ENCODE results near the gene SPEG.

Gene SPEG

DNA sequence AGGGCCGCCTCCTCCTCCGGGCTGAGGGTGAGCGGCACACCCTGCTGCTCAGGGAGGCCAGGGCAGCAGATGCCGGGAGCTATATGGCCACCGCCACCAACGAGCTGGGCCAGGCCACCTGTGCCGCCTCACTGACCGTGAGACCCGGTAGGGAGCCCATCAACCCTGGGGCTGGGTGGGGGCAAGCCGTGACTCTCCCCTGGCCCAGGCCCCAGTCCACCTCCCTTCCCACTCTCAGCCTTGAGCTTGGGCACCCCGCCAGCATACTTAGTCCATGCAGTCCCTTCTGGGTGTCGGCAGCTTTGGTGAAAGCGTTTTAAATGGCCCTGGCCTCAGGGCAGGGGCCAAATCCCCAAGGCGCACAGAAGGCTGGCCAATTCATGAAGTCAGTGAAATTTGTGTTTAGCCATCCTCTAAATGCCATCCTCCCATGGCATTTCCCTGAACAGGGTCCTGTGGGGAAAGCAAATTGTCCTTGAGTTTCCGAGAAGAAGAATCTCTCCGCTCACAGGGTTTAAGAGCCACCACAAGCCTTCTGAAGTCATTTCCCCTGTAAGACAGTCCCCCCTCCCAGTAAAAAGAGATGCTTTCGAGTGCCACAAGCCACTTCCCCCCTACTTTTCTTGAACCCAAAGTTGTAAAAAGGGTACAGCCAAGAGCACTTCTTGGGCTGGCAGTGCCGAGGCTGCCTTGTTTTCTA, 17.2 kb downstream of the SPEG start:
- TF ChIP-seq ISL1 (CRISPR knock-in tag; IDR thresholded peaks at IDR 0.05) (no peak), CSDC2 (CRISPR knock-in tag; IDR thresholded peaks at IDR 0.05) (0 out of 2 replicates have a peak, but pooled peaks have one; percentile 17)
- no peak for ATAC-seq

DNA sequence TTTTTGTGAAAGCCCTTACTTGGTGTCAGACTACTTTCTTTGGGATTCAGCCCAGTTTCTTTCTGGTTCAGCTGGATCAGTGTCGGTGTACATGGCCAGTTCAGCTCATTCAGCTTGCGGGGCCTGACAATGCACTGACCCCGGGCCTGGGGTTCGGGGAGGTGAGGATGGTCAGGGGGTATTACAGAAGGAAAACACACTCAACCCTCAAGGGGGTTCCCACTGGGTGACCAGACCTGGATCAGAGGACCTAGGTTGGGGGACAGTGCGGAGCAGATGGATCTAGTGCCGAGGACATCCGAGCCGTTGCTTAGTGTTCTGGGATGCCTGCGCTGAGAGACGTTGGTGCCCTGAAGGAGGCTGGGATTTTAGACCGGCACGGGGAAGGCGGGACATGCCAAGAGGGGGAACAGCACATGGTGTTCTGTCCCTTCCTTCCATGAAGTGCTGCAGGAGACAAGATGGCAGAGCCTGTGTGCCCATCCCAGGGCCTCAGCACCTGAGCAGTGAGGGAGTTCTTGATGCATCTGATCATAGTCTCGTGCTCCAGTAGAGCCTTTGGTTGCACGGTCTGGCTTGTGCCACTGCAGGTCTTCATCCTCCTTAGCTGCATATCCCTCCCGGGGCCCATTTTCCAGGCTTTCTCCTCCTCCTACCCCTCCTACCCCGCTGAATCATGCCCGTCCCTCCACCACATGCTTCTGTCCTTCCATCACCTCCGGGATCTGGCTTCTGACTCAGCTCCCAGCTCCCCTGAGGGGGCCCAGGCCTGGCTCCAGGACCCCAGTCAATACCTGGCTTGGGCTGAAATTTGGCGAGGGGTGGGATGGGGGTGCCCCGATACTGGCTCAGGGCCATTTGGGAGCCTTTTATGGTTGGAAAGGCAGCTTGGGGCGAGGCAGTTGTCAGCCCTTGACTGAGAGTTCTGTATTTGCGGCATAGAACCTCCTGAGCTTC, 18.0 kb downstream of the SPEG start:
- peak; percentile 88 for ATAC-seq
- TF ChIP-seq SNAI2 (CRISPR knock-in tag; IDR thresholded peaks at IDR 0.05) (0 out of 2 replicates have a peak, but pooled peaks have one; percentile 9), OSR1 (CRISPR knock-in tag; IDR thresholded peaks at IDR 0.05) (0 out of 2 replicates have a peak, but pooled peaks have one; percentile 28), CSDC2 (CRISPR knock-in tag; IDR thresholded peaks at IDR 0.05) (0 out of 2 replicates have a peak, but pooled peaks have one; percentile 15), RARB (CRISPR knock-in tag; IDR thresholded peaks at IDR 0.05) (no peak)
- TF ChIP-seq, protein P1, sequence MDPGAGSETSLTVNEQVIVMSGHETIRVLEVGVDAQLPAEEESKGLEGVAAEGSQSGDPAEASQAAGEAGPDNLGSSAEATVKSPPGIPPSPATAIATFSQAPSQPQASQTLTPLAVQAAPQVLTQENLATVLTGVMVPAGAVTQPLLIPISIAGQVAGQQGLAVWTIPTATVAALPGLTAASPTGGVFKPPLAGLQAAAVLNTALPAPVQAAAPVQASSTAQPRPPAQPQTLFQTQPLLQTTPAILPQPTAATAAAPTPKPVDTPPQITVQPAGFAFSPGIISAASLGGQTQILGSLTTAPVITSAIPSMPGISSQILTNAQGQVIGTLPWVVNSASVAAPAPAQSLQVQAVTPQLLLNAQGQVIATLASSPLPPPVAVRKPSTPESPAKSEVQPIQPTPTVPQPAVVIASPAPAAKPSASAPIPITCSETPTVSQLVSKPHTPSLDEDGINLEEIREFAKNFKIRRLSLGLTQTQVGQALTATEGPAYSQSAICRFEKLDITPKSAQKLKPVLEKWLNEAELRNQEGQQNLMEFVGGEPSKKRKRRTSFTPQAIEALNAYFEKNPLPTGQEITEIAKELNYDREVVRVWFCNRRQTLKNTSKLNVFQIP (CRISPR knock-in tag; IDR thresholded peaks at IDR 0.05; ENCODE audit: borderline replicate concordance, low read depth): no peak
- TF ChIP-seq, protein P2, sequence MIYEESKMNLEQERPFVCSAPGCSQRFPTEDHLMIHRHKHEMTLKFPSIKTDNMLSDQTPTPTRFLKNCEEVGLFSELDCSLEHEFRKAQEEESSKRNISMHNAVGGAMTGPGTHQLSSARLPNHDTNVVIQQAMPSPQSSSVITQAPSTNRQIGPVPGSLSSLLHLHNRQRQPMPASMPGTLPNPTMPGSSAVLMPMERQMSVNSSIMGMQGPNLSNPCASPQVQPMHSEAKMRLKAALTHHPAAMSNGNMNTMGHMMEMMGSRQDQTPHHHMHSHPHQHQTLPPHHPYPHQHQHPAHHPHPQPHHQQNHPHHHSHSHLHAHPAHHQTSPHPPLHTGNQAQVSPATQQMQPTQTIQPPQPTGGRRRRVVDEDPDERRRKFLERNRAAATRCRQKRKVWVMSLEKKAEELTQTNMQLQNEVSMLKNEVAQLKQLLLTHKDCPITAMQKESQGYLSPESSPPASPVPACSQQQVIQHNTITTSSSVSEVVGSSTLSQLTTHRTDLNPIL (CRISPR knock-in tag; IDR thresholded peaks at IDR 0.05; ENCODE audit: low read depth): no peak

DNA sequence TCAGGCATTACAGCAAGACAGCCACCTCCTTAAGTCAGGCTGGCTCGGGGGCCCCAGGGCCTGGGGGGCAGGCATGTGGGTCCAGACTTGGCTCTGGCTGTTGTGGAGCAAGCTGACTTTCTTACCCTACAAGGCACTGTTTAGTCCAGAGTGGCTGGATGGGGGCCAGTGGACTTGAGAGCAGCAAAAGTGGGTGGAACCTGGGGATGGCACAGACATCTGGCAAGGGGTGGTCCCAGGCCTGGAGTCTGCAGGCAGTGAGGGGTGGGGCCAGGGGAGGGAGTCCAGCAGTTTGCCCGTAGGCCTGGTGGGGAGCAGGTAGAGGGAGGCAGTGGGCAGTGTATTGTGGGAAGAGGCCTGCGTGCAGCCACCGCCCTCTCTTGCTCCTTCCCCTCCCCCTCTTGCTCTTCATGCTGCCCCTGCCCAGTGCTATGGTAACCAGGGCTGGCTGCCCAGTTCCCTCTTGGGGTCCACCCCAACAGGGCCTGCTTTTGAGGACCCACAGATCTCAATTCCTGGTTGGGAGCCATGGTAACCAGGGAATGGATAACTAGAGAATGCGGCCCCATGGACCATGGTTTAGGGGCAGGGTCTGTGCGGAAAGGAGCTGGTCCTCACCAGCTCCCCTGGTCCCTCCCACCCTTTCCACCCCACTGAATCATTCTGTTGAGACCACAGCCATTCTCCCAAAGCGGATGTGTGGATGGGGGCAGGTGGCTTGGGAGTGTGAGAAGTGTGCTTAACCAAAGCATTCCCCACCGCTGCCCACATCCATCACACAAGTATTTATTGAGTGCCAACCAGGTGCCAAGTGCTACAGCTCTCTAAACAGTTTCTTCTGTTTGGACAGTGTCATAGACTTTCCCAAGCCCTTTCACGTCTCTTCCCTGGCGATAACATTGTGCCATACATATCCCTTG, 19.3 kb downstream of the SPEG start:
- TF ChIP-seq, protein P2 (CRISPR knock-in tag; IDR thresholded peaks at IDR 0.05; ENCODE audit: low read depth): no peak
- TF ChIP-seq ZC3H10 (CRISPR knock-in tag; IDR thresholded peaks at IDR 0.05) (no peak), TOX (CRISPR knock-in tag; IDR thresholded peaks at IDR 0.05; ENCODE audit: borderline replicate concordance) (no peak), ESRRG (CRISPR knock-in tag; IDR thresholded peaks at IDR 0.05) (no peak), RARB (CRISPR knock-in tag; IDR thresholded peaks at IDR 0.05) (no peak), OSR1 (CRISPR knock-in tag; IDR thresholded peaks at IDR 0.05) (no peak), ISL1 (CRISPR knock-in tag; IDR thresholded peaks at IDR 0.05) (no peak), TCF4 (CRISPR knock-in tag; IDR thresholded peaks at IDR 0.05; ENCODE audit: borderline replicate concordance) (peak; percentile 44; the same call in 1 of the 2 replicates)
- ATAC-seq: peak; percentile 80

DNA sequence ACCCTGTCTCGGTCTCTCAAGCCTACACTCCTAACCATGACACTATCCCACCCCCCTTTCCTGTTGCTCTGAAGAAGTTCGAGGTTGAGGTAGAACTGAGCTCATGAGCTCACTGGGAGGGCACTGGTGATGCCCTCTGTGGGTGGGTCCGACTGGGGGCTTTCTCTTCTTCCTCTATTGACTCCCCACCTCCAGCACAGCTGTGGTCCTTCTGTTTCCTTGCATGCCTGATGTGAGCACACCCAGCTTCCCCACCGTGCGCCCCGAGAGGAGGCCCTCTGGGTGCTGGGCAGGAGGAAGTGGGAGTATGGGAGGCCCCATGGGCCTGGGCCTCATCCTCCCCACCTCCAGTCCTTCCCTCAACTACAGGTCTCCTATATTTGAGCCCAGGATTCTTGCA, 20.9 kb downstream of the SPEG start:
- TF ChIP-seq TOX (CRISPR knock-in tag; IDR thresholded peaks at IDR 0.05; ENCODE audit: borderline replicate concordance) (no peak), ZFP3 (CRISPR knock-in tag; IDR thresholded peaks at IDR 0.05) (no peak), OSR1 (CRISPR knock-in tag; IDR thresholded peaks at IDR 0.05) (no peak), SNAI2 (CRISPR knock-in tag; IDR thresholded peaks at IDR 0.05) (no peak), ESRRG (CRISPR knock-in tag; IDR thresholded peaks at IDR 0.05) (no peak), ZNF8 (CRISPR knock-in tag; IDR thresholded peaks at IDR 0.05) (no peak), ZFP30 (CRISPR knock-in tag; IDR thresholded peaks at IDR 0.05) (no peak)
- TF ChIP-seq, protein P3, sequence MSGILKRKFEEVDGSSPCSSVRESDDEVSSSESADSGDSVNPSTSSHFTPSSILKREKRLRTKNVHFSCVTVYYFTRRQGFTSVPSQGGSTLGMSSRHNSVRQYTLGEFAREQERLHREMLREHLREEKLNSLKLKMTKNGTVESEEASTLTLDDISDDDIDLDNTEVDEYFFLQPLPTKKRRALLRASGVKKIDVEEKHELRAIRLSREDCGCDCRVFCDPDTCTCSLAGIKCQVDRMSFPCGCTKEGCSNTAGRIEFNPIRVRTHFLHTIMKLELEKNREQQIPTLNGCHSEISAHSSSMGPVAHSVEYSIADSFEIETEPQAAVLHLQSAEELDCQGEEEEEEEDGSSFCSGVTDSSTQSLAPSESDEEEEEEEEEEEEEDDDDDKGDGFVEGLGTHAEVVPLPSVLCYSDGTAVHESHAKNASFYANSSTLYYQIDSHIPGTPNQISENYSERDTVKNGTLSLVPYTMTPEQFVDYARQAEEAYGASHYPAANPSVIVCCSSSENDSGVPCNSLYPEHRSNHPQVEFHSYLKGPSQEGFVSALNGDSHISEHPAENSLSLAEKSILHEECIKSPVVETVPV (CRISPR knock-in tag; IDR thresholded peaks at IDR 0.05): no peak
- TF ChIP-seq, protein P2 (CRISPR knock-in tag; IDR thresholded peaks at IDR 0.05; ENCODE audit: low read depth): no peak
- ATAC-seq: no peak

Measured in SK-N-SH treated with all-trans-retinoic acid at 6 μM for 48 hours (cell line).